ENCODE results near the gene RBMXL3. TPM values are rescaled to one million over a fixed set of nuclear protein-coding genes. Genes with fewer than 3 reads are reported as not detected.

RBMXL3 gene
- total and polyA plus RNA-seq, 2 donors (not counting 3 experiments of a cell fraction or from before 2014, with no cell fraction given): not detected

DNA sequence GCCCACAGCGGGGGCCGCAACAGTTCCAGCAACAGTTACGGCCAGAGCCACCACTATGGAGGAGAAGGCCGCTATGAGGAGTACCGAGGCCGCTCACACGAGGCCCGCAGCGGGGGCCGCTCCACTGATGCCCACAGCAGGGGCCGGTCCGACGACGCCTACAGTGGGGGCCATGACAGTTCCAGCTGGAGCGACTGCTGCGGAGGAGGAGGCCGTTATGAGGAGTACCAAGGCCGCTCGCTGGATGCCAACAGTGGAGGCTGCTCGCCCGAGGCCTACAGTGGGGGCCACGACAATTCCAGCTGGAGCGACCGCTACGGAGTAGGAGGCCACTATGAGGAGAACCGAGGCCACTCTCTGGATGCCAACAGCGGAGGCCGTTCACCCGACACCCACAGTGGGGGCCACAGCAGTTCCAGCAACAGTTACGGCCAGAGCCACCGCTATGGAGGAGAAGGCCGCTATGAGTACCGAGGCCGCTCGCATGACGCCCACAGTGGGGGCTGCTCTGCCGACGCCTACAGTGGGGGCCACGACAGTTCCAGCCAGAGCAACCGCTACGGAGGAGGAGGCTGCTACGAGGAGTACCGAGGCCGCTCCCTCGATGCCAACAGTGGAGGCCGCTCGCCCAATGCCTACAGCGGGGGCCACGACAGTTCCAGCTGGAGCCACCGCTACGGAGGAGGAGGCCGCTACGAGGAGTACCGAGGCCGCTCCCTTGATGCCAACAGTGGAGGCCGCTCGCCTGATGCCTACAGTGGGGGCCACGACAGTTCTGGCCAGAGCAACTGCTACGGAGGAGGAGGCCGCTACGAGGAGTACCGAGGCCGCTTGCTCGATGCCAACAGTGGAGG lies 1.7 kb downstream of the RBMXL3 start:
- dilution Hi-C loops (cut with MboI; ENCODE audit: extremely low pct_ligation_motif_present, low sequenced_read_pairs): no loop called here
- no peak overlapping the region for H2AFZ ChIP-seq (ENCODE audit: low read depth, low read length)
- H3K79me2 ChIP-seq (ENCODE audit: control insufficient read depth, insufficient read depth, low read length): no peaks in the 10 kb centered on the region
- FAIRE-seq (no peak), DNase-seq (ENCODE audit: low read depth, low spot score) (no peak)
- POLR2A ChIA-PET: no interaction called here
- no peak overlapping the region for H3K9ac ChIP-seq (replicated peaks; ENCODE audit: extremely low read depth, insufficient read depth, low read length)
- no peaks in the 10 kb centered on the region for H3K9me3 ChIP-seq (replicated peaks; ENCODE audit: control insufficient read depth, insufficient read depth, low read length)
- H3K36me3 ChIP-seq (ENCODE audit: control insufficient read depth in 2 of 2, extremely low read depth in 1 of 2, insufficient read depth in 2 of 2, low read length in 2 of 2): no peaks in the 10 kb centered on the region
- intact Hi-C loops (cut with micrococcal nuclease): no loop called here
- no peaks in the 10 kb centered on the region for H3K4me1 ChIP-seq (ENCODE audit: control insufficient read depth, extremely low read depth, insufficient read depth, low read length)
- CTCF ChIA-PET: no interaction called here
- TF ChIP-seq, protein P1, sequence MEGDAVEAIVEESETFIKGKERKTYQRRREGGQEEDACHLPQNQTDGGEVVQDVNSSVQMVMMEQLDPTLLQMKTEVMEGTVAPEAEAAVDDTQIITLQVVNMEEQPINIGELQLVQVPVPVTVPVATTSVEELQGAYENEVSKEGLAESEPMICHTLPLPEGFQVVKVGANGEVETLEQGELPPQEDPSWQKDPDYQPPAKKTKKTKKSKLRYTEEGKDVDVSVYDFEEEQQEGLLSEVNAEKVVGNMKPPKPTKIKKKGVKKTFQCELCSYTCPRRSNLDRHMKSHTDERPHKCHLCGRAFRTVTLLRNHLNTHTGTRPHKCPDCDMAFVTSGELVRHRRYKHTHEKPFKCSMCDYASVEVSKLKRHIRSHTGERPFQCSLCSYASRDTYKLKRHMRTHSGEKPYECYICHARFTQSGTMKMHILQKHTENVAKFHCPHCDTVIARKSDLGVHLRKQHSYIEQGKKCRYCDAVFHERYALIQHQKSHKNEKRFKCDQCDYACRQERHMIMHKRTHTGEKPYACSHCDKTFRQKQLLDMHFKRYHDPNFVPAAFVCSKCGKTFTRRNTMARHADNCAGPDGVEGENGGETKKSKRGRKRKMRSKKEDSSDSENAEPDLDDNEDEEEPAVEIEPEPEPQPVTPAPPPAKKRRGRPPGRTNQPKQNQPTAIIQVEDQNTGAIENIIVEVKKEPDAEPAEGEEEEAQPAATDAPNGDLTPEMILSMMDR (IDR thresholded peaks at IDR 0.05; ENCODE audit: extremely low read depth in 1 of 2, insufficient read depth in 1 of 2, low read depth in 1 of 2, low read length in 2 of 2): no peak
- TF ChIP-seq MYC (IDR thresholded peaks at IDR 0.05; ENCODE audit: low read depth, low read length) (no peak), GATA2 (IDR thresholded peaks at IDR 0.05; ENCODE audit: insufficient read depth, insufficient read length, low read depth, low read length) (no peak), JUN (IDR thresholded peaks at IDR 0.05; ENCODE audit: borderline replicate concordance, insufficient read depth, insufficient read length, low read depth) (no peak), EZH2 (IDR thresholded peaks at IDR 0.05; ENCODE audit: borderline replicate concordance, low read depth, low read length, severe bottlenecking) (no peak), POLR2AphosphoS5 (IDR thresholded peaks at IDR 0.05; ENCODE audit: insufficient read depth, low read depth, low read length) (no peak), POLR2A (IDR thresholded peaks at IDR 0.05; ENCODE audit: low read depth, low read length) (no peak), FOS (IDR thresholded peaks at IDR 0.05; ENCODE audit: borderline replicate concordance, insufficient read depth, low read length) (no peak)
- TF ChIP-seq, protein P2, sequence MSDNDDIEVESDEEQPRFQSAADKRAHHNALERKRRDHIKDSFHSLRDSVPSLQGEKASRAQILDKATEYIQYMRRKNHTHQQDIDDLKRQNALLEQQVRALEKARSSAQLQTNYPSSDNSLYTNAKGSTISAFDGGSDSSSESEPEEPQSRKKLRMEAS (IDR thresholded peaks at IDR 0.05; ENCODE audit: insufficient read depth, insufficient read length): no peak
- H3K4me2 ChIP-seq (ENCODE audit: insufficient read depth, low read length): no peak overlapping the region
- H3K4me3 ChIP-seq (replicated peaks in 1 of 3; ENCODE audit: insufficient read depth in 1 of 3, low read depth in 1 of 3, low read length in 3 of 3): no peak overlapping the region
- H3K27me3 ChIP-seq (ENCODE audit: control insufficient read depth in 2 of 2, insufficient read depth in 2 of 2, low read length in 2 of 2): no peaks in the 10 kb centered on the region
- no peaks in the 10 kb centered on the region for H4K20me1 ChIP-seq (replicated peaks; ENCODE audit: control insufficient read depth, extremely low read depth, insufficient read depth, low read length)
- no TSS peak for BruUV-seq (replicated peaks)
- no peak overlapping the region for H3K27ac ChIP-seq (ENCODE audit: insufficient read depth, low read depth, low read length)
- no peaks in the 10 kb centered on the region for H3K9me1 ChIP-seq (replicated peaks; ENCODE audit: control insufficient read depth, extremely low read depth, insufficient read depth, low read length)
